BLaER1 treated with 17β-estradiol and CSF1 and Interleukin-3, amounts not matched to agents 10 nM and 100 nM (cell line): ENCODE measurements around the gene CILP.
"Not testable (repeated sequence)": the region's sequence is repeated elsewhere in the genome, so short reads cannot be mapped to it uniquely, and the experiment has no call there.

Experiments used
- H3K27ac ChIP-seq, 11 experiments: shearing (Covaris generic); formaldehyde crosslinking; 2 replicates each; pipeline ENCODE4 v1.8.1; 2022
- H3K27me3 ChIP-seq, 11 experiments: shearing (Covaris generic); formaldehyde crosslinking; 2 replicates each; pipeline ENCODE4 v1.8.1; 2022
- H3K36me3 ChIP-seq, 11 experiments: shearing (Covaris generic); formaldehyde crosslinking; 2 replicates each; pipeline ENCODE4 v1.8.1; 2022
- H3K4me1 ChIP-seq, 10 experiments: shearing (Covaris generic); formaldehyde crosslinking; 2 replicates each; pipeline ENCODE4 v1.8.1; 2022
- H3K4me2 ChIP-seq, 11 experiments: shearing (Covaris generic); formaldehyde crosslinking; 2 replicates each; pipeline ENCODE4 v1.8.1; 2022
- H3K4me3 ChIP-seq, 10 experiments: shearing (Covaris generic); formaldehyde crosslinking; 2 replicates each; pipeline ENCODE4 v1.8.1; 2022
- H3K9ac ChIP-seq, 11 experiments: shearing (Covaris generic); formaldehyde crosslinking; 2 replicates each; pipeline ENCODE4 v1.8.1; 2022
- H3K9me3 ChIP-seq, 11 experiments: shearing (Covaris generic); formaldehyde crosslinking; replicated peaks in 1 of 11; 2 replicates each; pipeline ENCODE4 v1.8.1; 2022
- H4K20me1 ChIP-seq, 11 experiments: shearing (Covaris generic); formaldehyde crosslinking; 2 replicates each; pipeline ENCODE4 v1.8.1; 2022
- Cebpa-rat ChIP-seq, 11 experiments: shearing (Covaris generic); IDR thresholded peaks; 2 replicates each; pipeline ENCODE4 v1.8.1; 2022

Gene CILP

GRCh38 chr15:65204236-65204930 lies 6.9 kb downstream of the CILP start:
- H3K27ac ChIP-seq, result no peak overlapping the region
- no peak overlapping the region for H3K4me2 ChIP-seq
- no peak overlapping the region for H3K4me3 ChIP-seq
- H3K9ac ChIP-seq, result no peak overlapping the region
- TF ChIP-seq Cebpa-rat (IDR thresholded peaks at IDR 0.05), result no peak
- H3K9me3 ChIP-seq, result no peaks in the 10 kb centered on the region
- H3K27me3 ChIP-seq, result no peaks in the 10 kb centered on the region
- no peaks in the 10 kb centered on the region for H3K36me3 ChIP-seq
- no peaks in the 10 kb centered on the region for H4K20me1 ChIP-seq
- H3K4me1 ChIP-seq, result 0 out of 20 replicates have a peak, but pooled peaks cover 0 to 3% (median 0%) of the 10 kb centered on the region in 10 experiments

- Histone ChIP-seq H3K9me3 (no peaks in the 10 kb centered on the region), H3K4me1 (no peaks in the 10 kb centered on the region), H3K4me3 (no peak overlapping the region), H3K27ac (no peak overlapping the region), H3K4me2 (no peak overlapping the region), H4K20me1 (no peaks in the 10 kb centered on the region), H3K27me3 (no peaks in the 10 kb centered on the region), H3K9ac (no peak overlapping the region), H3K36me3 (no peaks in the 10 kb centered on the region)
- no peak for TF ChIP-seq Cebpa-rat (IDR thresholded peaks at IDR 0.05)
Observed at GRCh38 chr15:65201918-65202317, 9.4 kb downstream of the CILP start.

GRCh38 chr15:65198571-65198970 lies 12.7 kb downstream of the CILP start:
- Histone ChIP-seq H3K9me3 (no peaks in the 10 kb centered on the region), H3K4me3 (no peak overlapping the region), H3K27me3 (no peaks in the 10 kb centered on the region), H3K4me1 (no peaks in the 10 kb centered on the region), H4K20me1 (no peaks in the 10 kb centered on the region), H3K4me2 (no peak overlapping the region), H3K27ac (no peak overlapping the region), H3K9ac (no peak overlapping the region), H3K36me3 (no peaks in the 10 kb centered on the region)
- TF ChIP-seq Cebpa-rat (IDR thresholded peaks at IDR 0.05), result no peak

GRCh38 chr15:65197337-65197645 lies 14.0 kb downstream of the CILP start:
- Histone ChIP-seq H3K4me1 (no peaks in the 10 kb centered on the region), H3K36me3 (no peaks in the 10 kb centered on the region), H3K9me3 (0 out of 22 replicates have a peak, but pooled peaks cover 0 to under 1% (median 0%) of the 10 kb centered on the region in 11 experiments), H3K27me3 (no peaks in the 10 kb centered on the region), H3K4me2 (no peak overlapping the region), H3K27ac (no peak overlapping the region), H3K9ac (no peak overlapping the region), H4K20me1 (no peaks in the 10 kb centered on the region), H3K4me3 (no peak overlapping the region)
- TF ChIP-seq Cebpa-rat (IDR thresholded peaks at IDR 0.05), result no peak

GRCh38 chr15:65196637-65197336 lies 14.5 kb downstream of the CILP start:
- no peaks in the 10 kb centered on the region for H4K20me1 ChIP-seq
- no peak overlapping the region for H3K9ac ChIP-seq
- no peaks in the 10 kb centered on the region for H3K27me3 ChIP-seq
- H3K36me3 ChIP-seq, result no peaks in the 10 kb centered on the region
- H3K4me1 ChIP-seq, result no peaks in the 10 kb centered on the region
- no peak overlapping the region for H3K4me3 ChIP-seq
- no peak overlapping the region for H3K27ac ChIP-seq
- H3K9me3 ChIP-seq, result 0 out of 22 replicates have a peak, but pooled peaks cover 0 to 4% (median 0%) of the 10 kb centered on the region in 11 experiments
- H3K4me2 ChIP-seq, result no peak overlapping the region
- no peak for TF ChIP-seq Cebpa-rat (IDR thresholded peaks at IDR 0.05)

- no peak overlapping the region for H3K4me3 ChIP-seq
- H3K4me2 ChIP-seq, result no peak overlapping the region
- H4K20me1 ChIP-seq, result no peaks in the 10 kb centered on the region
- H3K27me3 ChIP-seq, result no peaks in the 10 kb centered on the region
- H3K4me1 ChIP-seq, result no peaks in the 10 kb centered on the region
- H3K36me3 ChIP-seq, result no peaks in the 10 kb centered on the region
- 0 out of 22 replicates have a peak, but pooled peaks cover 0 to 4% (median 0%) of the 10 kb centered on the region in 11 experiments for H3K9me3 ChIP-seq
- H3K9ac ChIP-seq, result no peak overlapping the region
- no peak overlapping the region for H3K27ac ChIP-seq
- TF ChIP-seq Cebpa-rat (IDR thresholded peaks at IDR 0.05), result no peak
Observed at GRCh38 chr15:65195548-65195923, 15.7 kb downstream of the CILP start.

GRCh38 chr15:65194826-65195547 lies 16.3 kb downstream of the CILP start:
- H3K27ac ChIP-seq, result no peak overlapping the region
- no peaks in the 10 kb centered on the region for H3K36me3 ChIP-seq
- no peak overlapping the region for H3K4me3 ChIP-seq
- H4K20me1 ChIP-seq, result no peaks in the 10 kb centered on the region
- no peak overlapping the region for H3K4me2 ChIP-seq
- no peak for TF ChIP-seq Cebpa-rat (IDR thresholded peaks at IDR 0.05)
- no peaks in the 10 kb centered on the region for H3K4me1 ChIP-seq
- H3K9me3 ChIP-seq, result 0 out of 22 replicates have a peak, but pooled peaks cover 0 to 4% (median 0%) of the 10 kb centered on the region in 11 experiments
- no peaks in the 10 kb centered on the region for H3K27me3 ChIP-seq
- no peak overlapping the region for H3K9ac ChIP-seq

- Histone ChIP-seq H3K4me1 (no peaks in the 10 kb centered on the region), H4K20me1 (no peaks in the 10 kb centered on the region), H3K27ac (no peak overlapping the region), H3K9me3 (0 out of 22 replicates have a peak, but pooled peaks cover 0 to 4% (median 0%) of the 10 kb centered on the region in 11 experiments), H3K36me3 (no peaks in the 10 kb centered on the region), H3K9ac (no peak overlapping the region), H3K4me3 (no peak overlapping the region), H3K27me3 (no peaks in the 10 kb centered on the region), H3K4me2 (no peak overlapping the region)
- no peak for TF ChIP-seq Cebpa-rat (IDR thresholded peaks at IDR 0.05)
Observed at GRCh38 chr15:65192016-65192415, 19.3 kb downstream of the CILP start.

- Histone ChIP-seq H3K27ac (no peak overlapping the region), H3K4me3 (no peak overlapping the region), H3K36me3 (no peaks in the 10 kb centered on the region), H3K9ac (peak overlapping the region in 2 of 11 experiments; percentile 2 to 12; a peak in 1 of 22 replicates), H4K20me1 (no peaks in the 10 kb centered on the region), H3K9me3 (0 out of 22 replicates have a peak, but pooled peaks cover 0 to 4% (median 0%) of the 10 kb centered on the region in 11 experiments), H3K27me3 (no peaks in the 10 kb centered on the region), H3K4me2 (no peak overlapping the region), H3K4me1 (peaks cover 0 to 10% (median 8%) of the 10 kb centered on the region in 10 experiments; a peak in 15 of 20 replicates)
- TF ChIP-seq Cebpa-rat (IDR thresholded peaks at IDR 0.05), result no peak
Observed at GRCh38 chr15:65189102-65189740, 22.1 kb downstream of the CILP start.

- H4K20me1 ChIP-seq, result not testable (repeated sequence)
Observed at GRCh38 chr15:65188472-65188871, 22.8 kb downstream of the CILP start.

More at GRCh38 chr15:65188472-65188871, 22.8 kb downstream of the CILP start:
- not testable (repeated sequence) for H3K9me3 ChIP-seq, H3K27me3 ChIP-seq, H3K4me3 ChIP-seq, H3K4me2 ChIP-seq, H3K27ac ChIP-seq, H3K36me3 ChIP-seq
- peaks cover 0 to 11% (median 8%) of the 10 kb centered on the region in 10 experiments; a peak in 15 of 20 replicates for H3K4me1 ChIP-seq
- H3K9ac ChIP-seq, result peak overlapping the region in 2 of 11 experiments; percentile 2 to 19; a peak in 1 of 22 replicates
